ENCODE data around the gene B4GALT3. TPM values are rescaled to one million over a fixed set of nuclear protein-coding genes. Genes with fewer than 3 reads are reported as not detected.

The B4GALT3 gene
- total RNA-seq, 1 experiment from 2014 or later, result 39.6 TPM

DNA sequence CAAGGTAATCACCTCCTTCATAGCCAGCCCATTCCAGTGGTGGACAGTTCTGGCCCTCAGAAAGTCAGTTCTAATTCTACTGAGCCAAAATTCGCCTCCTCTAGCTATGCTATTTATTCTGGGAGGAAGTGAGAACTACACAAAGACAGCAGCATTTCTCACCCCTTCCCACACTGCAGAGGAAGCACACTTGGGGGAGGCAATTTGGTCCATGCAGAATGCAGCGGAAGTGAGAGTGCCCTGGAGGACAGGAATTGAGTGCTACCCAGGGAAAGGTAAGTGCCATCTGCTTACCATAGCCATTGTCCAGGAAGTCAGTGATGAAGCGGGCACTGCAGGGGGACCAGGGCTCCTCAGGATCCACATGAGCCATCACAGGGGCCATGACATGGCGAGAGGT, 17.9 kb upstream of the B4GALT3 start:
- Histone ChIP-seq H3K27me3 (replicated peaks; ENCODE audit: control insufficient read depth, insufficient read depth, low read length) (no peaks in the 10 kb centered on the region), H3K4me1 (no peaks in the 10 kb centered on the region), H3K36me3 (ENCODE audit: control insufficient read depth, insufficient read depth, low read length) (no peaks in the 10 kb centered on the region), H3K4me3 (ENCODE audit: low read depth, low read length) (no peak overlapping the region), H3K9me3 (no peaks in the 10 kb centered on the region)
- ChIA-PET POLR2A (no interaction called here), CTCF (interaction anchor here (0.6 to 1.4 kb wide), 2 partner anchors 96 to 179 kb away, joined by 4 read pairs; no protein-coding TSS in a partner anchor)
- TF ChIP-seq, protein P1, sequence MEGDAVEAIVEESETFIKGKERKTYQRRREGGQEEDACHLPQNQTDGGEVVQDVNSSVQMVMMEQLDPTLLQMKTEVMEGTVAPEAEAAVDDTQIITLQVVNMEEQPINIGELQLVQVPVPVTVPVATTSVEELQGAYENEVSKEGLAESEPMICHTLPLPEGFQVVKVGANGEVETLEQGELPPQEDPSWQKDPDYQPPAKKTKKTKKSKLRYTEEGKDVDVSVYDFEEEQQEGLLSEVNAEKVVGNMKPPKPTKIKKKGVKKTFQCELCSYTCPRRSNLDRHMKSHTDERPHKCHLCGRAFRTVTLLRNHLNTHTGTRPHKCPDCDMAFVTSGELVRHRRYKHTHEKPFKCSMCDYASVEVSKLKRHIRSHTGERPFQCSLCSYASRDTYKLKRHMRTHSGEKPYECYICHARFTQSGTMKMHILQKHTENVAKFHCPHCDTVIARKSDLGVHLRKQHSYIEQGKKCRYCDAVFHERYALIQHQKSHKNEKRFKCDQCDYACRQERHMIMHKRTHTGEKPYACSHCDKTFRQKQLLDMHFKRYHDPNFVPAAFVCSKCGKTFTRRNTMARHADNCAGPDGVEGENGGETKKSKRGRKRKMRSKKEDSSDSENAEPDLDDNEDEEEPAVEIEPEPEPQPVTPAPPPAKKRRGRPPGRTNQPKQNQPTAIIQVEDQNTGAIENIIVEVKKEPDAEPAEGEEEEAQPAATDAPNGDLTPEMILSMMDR (IDR thresholded peaks at IDR 0.05; ENCODE audit: insufficient read depth in 1 of 2, low read depth in 1 of 2, low read length in 1 of 2, severe bottlenecking in 1 of 2, unreplicated experiment in 1 of 2), result no peak
- intact Hi-C loops (cut with micrococcal nuclease; ENCODE audit: unreplicated experiment), result no loop called here
- H3K4me3 Mint-ChIP-seq (ENCODE audit: unreplicated experiment), result no peak overlapping the region
- H3K27ac Mint-ChIP-seq (ENCODE audit: unreplicated experiment), result no peak overlapping the region
- no peaks in the 10 kb centered on the region for H3K36me3 Mint-ChIP-seq (ENCODE audit: insufficient read depth, unreplicated experiment)
- BruUV-seq (replicated peaks), result no TSS peak
- DNase-seq, result no peak
- no peaks in the 10 kb centered on the region for H3K9me3 Mint-ChIP-seq (ENCODE audit: unreplicated experiment)
- H3K27me3 Mint-ChIP-seq (ENCODE audit: insufficient read depth, unreplicated experiment), result no peaks in the 10 kb centered on the region
- H3K4me1 Mint-ChIP-seq (ENCODE audit: low read depth, unreplicated experiment), result peaks cover 18% of the 10 kb centered on the region

DNA sequence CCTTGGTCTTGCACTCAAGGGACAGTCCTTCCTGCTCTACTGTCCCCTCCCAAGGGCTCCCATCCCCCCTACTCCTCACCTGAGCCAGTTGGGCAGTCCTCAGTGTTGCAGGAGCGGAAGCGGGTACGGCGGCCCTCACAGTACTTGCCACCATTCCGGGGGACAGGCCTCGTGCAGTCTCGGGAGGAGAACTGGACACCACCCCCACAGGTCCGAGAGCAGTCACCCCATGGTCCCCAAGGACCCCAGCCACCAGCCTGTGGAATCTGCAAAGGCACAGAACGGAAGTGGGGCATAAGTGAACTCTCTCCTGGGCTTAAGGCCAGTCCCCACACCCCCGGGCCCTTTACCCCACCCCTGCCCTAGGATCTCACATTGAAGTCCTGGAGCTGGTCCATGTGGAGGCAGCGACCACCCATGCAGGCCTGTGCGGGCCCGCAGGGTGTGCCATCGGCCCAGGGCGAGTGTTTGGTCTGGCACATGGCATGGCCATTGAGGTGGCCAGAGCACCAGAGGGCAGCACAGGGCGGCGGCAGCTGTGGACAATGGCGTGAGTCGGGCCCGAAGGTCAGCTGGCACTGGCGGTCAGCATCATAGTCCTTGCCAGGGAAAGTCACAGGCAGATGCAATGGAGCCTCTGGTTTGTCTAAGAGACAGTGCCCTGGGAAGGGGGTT, 16.4 kb upstream of the B4GALT3 start:
- no peaks in the 10 kb centered on the region for H3K27me3 ChIP-seq (replicated peaks; ENCODE audit: control insufficient read depth, insufficient read depth, low read length)
- no peak for DNase-seq
- ChIA-PET POLR2A (no interaction called here), CTCF (interaction anchor here (1.0 to 2.9 kb wide), 5 partner anchors 32 to 189 kb away, joined by 3 to 12 read pairs (median 4); partner anchors contain the start of gene TOMM40L)
- BruUV-seq (replicated peaks), result no TSS peak
- TF ChIP-seq, protein P1 (IDR thresholded peaks at IDR 0.05; ENCODE audit: insufficient read depth in 1 of 2, low read depth in 1 of 2, low read length in 1 of 2, severe bottlenecking in 1 of 2, unreplicated experiment in 1 of 2), result no peak
- H3K4me3 Mint-ChIP-seq (ENCODE audit: unreplicated experiment), result no peak overlapping the region
- H3K36me3 Mint-ChIP-seq (ENCODE audit: insufficient read depth, unreplicated experiment), result no peaks in the 10 kb centered on the region
- intact Hi-C loops (cut with micrococcal nuclease; ENCODE audit: unreplicated experiment), result no loop called here
- H3K27me3 Mint-ChIP-seq (ENCODE audit: insufficient read depth, unreplicated experiment), result no peaks in the 10 kb centered on the region
- no peaks in the 10 kb centered on the region for H3K4me1 ChIP-seq
- H3K9me3 ChIP-seq, result no peaks in the 10 kb centered on the region
- H3K4me3 ChIP-seq (ENCODE audit: low read depth, low read length), result no peak overlapping the region
- peaks cover 8% of the 10 kb centered on the region for H3K4me1 Mint-ChIP-seq (ENCODE audit: low read depth, unreplicated experiment)
- no peaks in the 10 kb centered on the region for H3K36me3 ChIP-seq (ENCODE audit: control insufficient read depth, insufficient read depth, low read length)
- no peak overlapping the region for H3K27ac Mint-ChIP-seq (ENCODE audit: unreplicated experiment)
- H3K9me3 Mint-ChIP-seq (ENCODE audit: unreplicated experiment), result no peaks in the 10 kb centered on the region

DNA sequence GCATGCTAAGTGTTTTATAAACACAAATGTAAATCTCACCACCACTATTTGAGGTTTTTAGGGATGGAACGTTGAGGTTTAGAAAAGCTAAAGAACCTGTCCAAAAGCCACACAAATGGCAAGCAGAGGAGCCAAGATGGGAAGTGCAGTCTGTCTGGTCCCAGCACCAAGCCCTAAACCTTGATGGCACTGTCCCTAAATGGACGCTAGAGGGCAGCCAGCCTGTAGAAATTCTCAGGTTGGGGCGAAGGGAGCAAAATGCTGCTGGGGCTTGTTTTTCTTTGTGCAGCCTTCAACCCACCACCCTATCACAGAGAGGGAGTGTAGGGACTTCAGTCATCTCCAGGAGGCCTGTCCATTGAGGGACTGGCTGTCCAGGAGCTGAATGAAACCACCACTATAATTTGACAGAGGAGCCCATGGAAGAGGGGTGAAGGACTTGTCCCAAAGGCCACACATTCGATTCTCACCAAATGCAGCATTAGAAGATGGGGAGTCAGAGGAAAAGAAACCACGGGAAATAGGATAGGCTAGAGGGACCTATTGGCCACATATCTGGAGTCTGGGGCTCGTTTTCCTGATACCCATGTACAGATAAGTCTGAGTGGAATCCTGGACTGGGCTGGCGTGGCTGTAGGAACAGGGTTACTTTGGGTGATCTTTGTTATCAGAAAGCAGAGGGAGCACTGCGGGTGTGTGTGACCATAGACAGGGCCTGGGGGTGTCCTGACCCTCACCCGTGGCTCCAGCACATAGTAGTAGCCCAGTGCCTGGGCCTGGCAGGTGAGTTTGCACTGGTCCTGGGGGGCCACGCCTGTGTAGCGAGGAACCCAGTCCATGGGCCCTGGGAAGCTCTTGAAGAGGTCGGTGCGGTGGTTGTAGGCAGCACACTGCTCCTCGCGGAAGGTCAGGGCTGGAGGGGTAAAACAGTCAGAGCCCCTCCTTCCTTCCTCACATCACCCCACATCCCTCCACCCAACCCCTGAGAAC, 15.5 kb upstream of the B4GALT3 start:
- H3K4me3 Mint-ChIP-seq (ENCODE audit: unreplicated experiment), result no peak overlapping the region
- ChIA-PET CTCF (interaction anchor here (0.7 to 2.9 kb wide), 4 partner anchors 27 to 190 kb away, joined by 3 to 12 read pairs (median 4); partner anchors contain the start of genes PPOX and TOMM40L), POLR2A (no interaction called here)
- H3K9me3 ChIP-seq, result no peaks in the 10 kb centered on the region
- TF ChIP-seq, protein P1 (IDR thresholded peaks at IDR 0.05; ENCODE audit: insufficient read depth in 1 of 2, low read depth in 1 of 2, low read length in 1 of 2, severe bottlenecking in 1 of 2, unreplicated experiment in 1 of 2), result peak; percentile 80 to 94
- DNase-seq, result peak; percentile 71 to 76
- H3K27me3 ChIP-seq (replicated peaks; ENCODE audit: control insufficient read depth, insufficient read depth, low read length), result no peaks in the 10 kb centered on the region
- intact Hi-C loops (cut with micrococcal nuclease; ENCODE audit: unreplicated experiment), result loop anchor here (1.0 kb wide), 4 partner anchors 33 to 190 kb away; no protein-coding TSS in a partner anchor
- no TSS peak for BruUV-seq (replicated peaks)
- no peak overlapping the region for H3K4me3 ChIP-seq (ENCODE audit: low read depth, low read length)
- H3K4me1 Mint-ChIP-seq (ENCODE audit: low read depth, unreplicated experiment), result peaks cover 6% of the 10 kb centered on the region
- H3K4me1 ChIP-seq, result no peaks in the 10 kb centered on the region
- no peaks in the 10 kb centered on the region for H3K27me3 Mint-ChIP-seq (ENCODE audit: insufficient read depth, unreplicated experiment)
- no peaks in the 10 kb centered on the region for H3K36me3 ChIP-seq (ENCODE audit: control insufficient read depth, insufficient read depth, low read length)
- no peaks in the 10 kb centered on the region for H3K36me3 Mint-ChIP-seq (ENCODE audit: insufficient read depth, unreplicated experiment)
- H3K27ac Mint-ChIP-seq (ENCODE audit: unreplicated experiment), result no peak overlapping the region
- H3K9me3 Mint-ChIP-seq (ENCODE audit: unreplicated experiment), result no peaks in the 10 kb centered on the region

Data from Caco-2 (cell line).